ENCODE results near the gene CDH4.

CDH4 gene

DNA sequence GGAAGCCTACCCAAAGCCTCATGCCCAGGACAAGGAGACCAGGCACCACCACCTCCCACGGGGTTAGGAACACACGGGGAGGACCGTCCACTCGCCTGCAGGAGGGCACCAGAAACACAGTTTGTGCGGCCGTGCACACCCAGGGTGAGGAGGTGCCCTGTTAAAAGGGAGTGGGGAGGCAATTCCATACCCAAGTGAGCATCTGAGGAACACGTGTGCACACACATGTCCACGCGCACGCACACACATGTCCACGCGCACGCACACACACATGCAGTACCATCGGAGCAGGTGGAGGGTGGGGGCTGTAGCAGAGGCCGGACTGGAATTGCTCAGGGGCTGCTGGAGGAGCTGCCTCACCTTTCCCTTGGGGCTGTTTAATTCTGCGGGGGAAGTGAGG, 554.3 kb downstream of the CDH4 start:
- ChIA-PET CTCF (no interaction called here), POLR2A (no interaction called here)
- TF ChIP-seq, protein P1, sequence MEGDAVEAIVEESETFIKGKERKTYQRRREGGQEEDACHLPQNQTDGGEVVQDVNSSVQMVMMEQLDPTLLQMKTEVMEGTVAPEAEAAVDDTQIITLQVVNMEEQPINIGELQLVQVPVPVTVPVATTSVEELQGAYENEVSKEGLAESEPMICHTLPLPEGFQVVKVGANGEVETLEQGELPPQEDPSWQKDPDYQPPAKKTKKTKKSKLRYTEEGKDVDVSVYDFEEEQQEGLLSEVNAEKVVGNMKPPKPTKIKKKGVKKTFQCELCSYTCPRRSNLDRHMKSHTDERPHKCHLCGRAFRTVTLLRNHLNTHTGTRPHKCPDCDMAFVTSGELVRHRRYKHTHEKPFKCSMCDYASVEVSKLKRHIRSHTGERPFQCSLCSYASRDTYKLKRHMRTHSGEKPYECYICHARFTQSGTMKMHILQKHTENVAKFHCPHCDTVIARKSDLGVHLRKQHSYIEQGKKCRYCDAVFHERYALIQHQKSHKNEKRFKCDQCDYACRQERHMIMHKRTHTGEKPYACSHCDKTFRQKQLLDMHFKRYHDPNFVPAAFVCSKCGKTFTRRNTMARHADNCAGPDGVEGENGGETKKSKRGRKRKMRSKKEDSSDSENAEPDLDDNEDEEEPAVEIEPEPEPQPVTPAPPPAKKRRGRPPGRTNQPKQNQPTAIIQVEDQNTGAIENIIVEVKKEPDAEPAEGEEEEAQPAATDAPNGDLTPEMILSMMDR (IDR thresholded peaks at IDR 0.05; ENCODE audit: insufficient read depth, low read length, missing control alignments), result no peak
- H3K4me3 ChIP-seq (ENCODE audit: low read depth, low read length), result no peak overlapping the region
- no peak for DNase-seq (ENCODE audit: low read depth, low spot score)

DNA sequence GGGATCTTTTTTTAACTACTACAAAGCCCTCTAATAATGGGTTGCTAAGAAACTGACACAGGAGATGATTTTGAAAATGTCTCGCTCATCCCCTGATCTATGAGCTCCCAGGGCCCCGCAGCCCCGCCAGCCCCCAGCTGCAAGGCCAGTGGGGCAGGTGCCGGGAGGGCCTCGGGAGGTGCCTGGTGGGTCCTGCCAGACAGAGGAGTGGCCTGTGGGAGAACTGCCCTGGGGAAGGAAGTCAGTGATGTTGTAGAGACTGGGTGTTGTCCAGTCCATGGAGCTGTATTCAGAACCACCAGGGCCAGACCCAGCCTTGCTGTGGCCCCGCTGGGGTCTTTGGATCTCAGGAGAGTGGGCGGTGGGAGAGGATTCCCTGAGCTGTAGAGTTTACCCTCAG, 554.9 kb downstream of the CDH4 start:
- TF ChIP-seq, protein P1 (IDR thresholded peaks at IDR 0.05; ENCODE audit: insufficient read depth, low read length, missing control alignments), result no peak
- H3K4me3 ChIP-seq (ENCODE audit: low read depth, low read length), result no peak overlapping the region
- no peak for DNase-seq (ENCODE audit: low read depth, low spot score)
- ChIA-PET POLR2A (no interaction called here), CTCF (no interaction called here)

DNA sequence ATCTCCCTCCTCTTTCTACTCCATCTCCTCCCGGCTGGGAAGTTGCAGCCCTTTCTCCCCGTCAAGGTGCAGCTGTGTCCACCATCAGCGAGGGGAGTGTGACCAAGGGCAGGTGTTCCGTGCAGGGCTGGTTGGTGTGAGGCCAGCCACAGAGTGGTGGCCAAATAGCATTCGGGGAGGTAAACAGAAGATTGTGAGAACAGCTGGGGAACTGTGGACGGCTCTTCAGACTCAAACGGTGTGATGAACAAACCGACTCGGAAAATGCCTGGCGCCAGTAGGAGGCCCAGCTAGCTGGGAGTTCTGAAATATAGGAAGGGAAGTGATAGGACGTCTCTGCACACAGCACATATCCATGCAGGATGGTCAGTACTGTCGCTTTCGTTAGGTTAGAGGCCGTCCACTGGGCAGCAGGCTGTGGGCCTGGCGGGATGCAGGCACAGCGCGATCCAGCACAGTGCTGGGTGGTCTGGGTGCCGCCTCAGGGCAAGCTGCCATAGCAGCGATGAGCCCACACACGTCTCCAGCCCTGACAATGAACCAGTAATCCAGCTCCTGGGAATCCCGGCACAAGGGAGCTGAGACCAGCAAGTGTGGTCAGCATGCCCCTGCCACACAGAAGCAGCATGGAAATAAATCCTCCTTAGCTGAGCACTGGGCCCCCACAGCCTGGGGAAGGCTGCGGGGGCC, 555.6 kb downstream of the CDH4 start:
- DNase-seq (ENCODE audit: low read depth, low spot score), result no peak
- POLR2A ChIA-PET, result no interaction called here
- CTCF ChIA-PET, result no interaction called here

DNA sequence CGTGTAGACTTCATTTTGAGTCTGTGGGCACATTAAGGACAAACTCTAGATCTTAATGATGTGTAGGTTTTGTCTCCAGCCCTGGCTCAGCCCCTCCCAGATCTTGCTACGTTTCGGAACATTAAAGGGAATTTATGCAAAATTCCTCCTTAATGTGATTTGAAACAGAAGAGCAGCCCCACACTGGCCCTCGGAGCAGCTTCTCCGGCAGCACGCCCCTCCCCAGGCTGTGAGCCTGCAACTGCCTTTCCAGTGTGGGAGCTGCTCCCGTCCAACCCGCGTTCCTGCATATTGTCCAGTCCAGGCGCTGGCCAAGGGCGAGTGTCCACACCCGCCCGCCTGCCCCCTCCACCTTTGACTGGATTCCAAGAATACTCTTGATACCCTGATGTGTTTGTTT, 556.4 kb downstream of the CDH4 start:
- ChIA-PET CTCF (no interaction called here), POLR2A (no interaction called here)
- no peak overlapping the region for H3K4me3 ChIP-seq (ENCODE audit: low read depth, low read length)
- TF ChIP-seq, protein P1 (IDR thresholded peaks at IDR 0.05; ENCODE audit: insufficient read depth, low read length, missing control alignments), result no peak
- DNase-seq (ENCODE audit: low read depth, low spot score), result no peak

More for the DNA sequence above, 555.6 kb downstream of the CDH4 start:
- TF ChIP-seq, protein P1 (IDR thresholded peaks at IDR 0.05; ENCODE audit: insufficient read depth, low read length, missing control alignments), result no peak
- no peak overlapping the region for H3K4me3 ChIP-seq (ENCODE audit: low read depth, low read length)

DNA sequence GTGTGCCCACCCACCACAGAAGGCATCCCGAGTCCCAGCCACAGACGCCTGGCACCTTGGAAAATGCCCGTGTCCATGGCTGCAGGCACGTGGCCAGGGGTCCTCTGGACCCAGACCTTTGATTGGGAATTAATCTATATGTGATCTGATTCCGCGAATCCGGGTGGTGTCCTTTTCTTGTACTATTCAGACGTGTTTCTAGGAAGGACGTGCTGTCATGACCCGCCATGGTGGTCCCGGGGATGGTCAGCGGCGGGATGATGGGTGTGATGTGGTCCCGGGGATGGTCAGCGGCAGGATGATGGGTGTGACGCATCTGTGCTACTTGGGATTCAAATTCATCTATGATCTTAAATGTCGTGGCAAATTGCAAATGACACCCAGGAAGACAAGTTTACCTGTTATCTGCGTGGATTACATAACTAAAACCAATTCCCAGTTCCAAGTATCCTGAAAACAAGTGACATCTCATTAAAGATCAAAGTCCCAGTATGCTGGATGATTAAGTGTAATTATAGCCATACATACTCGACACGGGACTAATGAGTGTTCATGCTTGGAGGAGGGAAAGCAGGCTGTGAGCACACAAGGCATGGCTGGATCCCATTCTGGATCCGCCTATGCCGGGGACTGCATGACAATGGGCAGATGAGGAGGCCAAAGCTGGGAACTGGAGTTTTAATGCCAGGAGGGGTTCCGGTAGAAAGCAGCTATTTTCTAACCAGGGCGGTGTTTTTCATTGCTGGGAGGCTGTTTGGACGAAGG, 557.1 kb downstream of the CDH4 start:
- ChIA-PET CTCF (no interaction called here), POLR2A (no interaction called here)

More for the DNA sequence above, 557.1 kb downstream of the CDH4 start:
- TF ChIP-seq, protein P1 (IDR thresholded peaks at IDR 0.05; ENCODE audit: insufficient read depth, low read length, missing control alignments), result no peak
- no peak for DNase-seq (ENCODE audit: low read depth, low spot score)
- no peak overlapping the region for H3K4me3 ChIP-seq (ENCODE audit: low read depth, low read length)

Measured in AG04449 (cell line).